Right forelimb (tissue), 1 donor: ENCODE data around the gene IL17RD.
A peak's percentile ranks its signal among the peaks of the same experiment; 100 is the strongest.
"Not testable (repeated sequence)": the region's sequence is repeated elsewhere in the genome, so short reads cannot be mapped to it uniquely, and the experiment has no call there.

Source experiments
- DNase-seq: peaks from one replicate; pipeline ENCODE4 v3.0.0-alpha.2; 2018

IL17RD gene

DNA sequence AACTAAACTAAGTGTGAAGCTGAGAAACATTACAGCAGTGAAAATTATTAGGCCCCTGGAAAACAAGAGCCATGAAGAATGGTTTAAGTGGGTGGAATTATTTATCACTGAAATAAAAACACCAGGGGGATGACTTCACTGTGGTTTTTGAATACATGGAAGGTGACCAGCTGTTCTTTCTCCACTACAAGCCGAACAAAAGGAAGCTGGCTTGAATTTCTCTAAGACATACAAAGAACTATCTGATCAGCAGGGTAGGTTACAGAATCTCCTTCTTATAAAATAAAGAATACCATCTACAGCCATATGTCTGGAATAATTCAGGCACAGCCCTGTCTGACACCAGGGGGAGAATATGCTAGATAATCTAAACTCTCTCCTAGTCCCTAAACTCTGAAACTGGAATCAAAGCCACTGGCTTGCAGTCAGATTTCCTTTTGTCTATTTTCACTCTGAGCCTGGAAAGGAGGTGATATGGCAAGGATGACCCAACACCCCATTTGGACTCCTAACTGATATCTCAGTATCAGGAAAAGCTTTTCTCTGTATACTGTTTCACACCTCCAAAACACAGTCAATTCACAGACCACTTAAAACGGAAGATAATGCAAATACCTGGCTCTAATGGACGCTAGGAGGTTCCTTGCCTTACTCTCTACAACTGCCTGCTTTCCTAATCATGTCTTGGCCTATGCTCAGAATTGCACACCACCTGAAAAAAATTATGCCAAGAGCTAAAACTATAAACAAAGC is 73.5 kb downstream of the IL17RD start:
- no peak for DNase-seq

DNA sequence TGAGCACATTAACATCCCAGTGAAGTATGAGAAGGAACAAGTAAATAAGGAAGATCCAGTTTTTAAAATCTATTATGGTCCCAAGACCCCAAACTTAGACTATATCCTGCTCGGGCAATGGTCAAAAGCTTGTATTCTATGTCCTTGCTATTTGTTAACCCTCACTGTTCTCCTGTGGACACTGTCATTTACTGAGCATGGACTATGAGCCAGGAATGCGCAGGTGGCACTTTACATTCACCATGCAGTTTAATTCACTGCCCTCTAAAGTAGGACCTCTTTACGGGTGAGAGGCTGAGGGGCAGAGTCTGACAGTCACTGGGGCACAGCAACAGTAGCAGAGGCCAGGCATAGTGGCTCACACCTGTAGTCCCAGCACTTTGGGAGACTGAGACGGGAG is 76.1 kb downstream of the IL17RD start:
- DNase-seq, result no peak

DNA sequence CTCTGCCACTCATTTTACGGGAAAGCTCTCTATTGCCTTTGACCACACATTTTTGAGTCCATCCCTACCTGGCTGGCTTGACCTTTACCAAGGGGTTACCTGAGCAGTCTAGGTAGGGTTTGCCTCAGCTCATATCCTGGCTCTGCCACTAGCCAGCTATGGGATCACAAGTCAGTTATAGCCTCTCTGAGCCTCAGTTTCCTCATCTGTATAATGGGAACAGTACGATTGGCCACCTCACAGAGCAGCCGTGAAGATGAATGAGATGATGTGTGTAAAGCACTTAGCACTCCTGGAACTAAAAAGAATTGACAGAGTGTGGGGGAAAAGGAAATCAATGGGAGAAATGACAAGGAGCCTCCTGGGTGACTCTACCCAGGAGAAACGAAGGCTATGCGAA is 76.7 kb downstream of the IL17RD start:
- DNase-seq, result no peak

- DNase-seq, result no peak
Measured at GRCh38 chr3:57087361-57088092, 77.6 kb downstream of the IL17RD start.

GRCh38 chr3:57086201-57086600 is 79.0 kb downstream of the IL17RD start:
- DNase-seq, result no peak

DNA sequence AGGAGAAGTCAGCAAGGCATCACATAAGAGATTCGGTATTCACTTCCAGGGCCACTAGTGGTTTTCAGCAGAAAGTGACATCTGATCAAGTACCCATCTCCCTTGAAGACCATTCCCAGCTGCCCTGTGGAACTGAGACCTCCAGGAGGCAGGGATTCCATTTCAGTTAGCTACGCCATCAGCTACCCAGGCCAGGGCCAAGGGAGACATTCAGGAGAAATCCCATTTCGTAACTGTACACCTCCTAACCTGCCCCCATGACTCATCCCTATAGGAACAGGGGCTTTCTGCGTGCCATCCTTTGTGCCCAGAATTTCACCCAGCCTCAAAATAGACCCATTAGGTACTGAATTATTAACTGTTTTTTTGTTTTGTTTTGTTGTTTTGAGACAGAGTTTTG is 79.9 kb downstream of the IL17RD start:
- DNase-seq, result no peak

GRCh38 chr3:57083266-57083995 is 81.7 kb downstream of the IL17RD start:
- DNase-seq, result not testable (repeated sequence)

- DNase-seq, result no peak
Measured at GRCh38 chr3:57082481-57082880, 82.7 kb downstream of the IL17RD start.

GRCh38 chr3:57081173-57081572 is 84.0 kb downstream of the IL17RD start:
- DNase-seq, result no peak

DNA sequence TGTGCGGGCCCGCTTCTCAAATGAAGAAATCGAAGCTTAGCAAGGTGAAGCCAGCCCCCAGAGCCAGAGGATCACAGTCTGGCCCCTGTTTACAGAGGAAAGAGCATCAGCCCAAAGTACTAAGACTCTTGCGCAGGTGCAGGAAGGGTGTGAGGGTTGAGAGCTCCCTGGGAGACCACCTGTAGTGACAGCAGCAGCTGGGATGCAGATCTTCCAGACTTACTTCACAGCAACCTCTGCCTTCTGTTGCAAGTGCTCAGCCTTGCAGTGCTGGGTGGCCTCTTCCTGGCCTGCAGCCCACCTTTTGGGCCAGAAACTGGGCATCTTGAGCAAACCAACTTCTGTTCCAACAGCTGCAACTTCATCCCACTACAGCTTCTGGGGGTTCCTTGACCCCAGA is 85.0 kb downstream of the IL17RD start:
- no peak for DNase-seq

DNA sequence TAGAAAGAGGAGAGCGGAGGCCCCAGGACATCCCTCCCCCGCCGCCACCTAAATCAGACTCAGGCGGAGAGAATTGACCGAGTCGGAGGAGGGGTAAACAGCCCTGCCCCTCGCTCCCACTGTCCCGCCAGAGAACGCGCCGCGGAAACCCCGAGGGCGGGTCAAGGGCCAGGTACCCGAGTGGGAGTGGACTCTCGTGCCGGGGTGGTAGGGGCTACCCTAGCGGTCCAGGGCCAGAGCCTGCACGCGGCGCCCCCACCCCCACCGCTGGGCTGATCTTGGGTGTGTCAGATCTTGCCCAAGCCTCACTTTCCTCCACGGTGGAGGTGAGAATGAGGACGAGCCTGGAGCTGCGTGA is 85.7 kb downstream of the IL17RD start:
- no peak for DNase-seq

GRCh38 chr3:57078635-57079473 is 86.3 kb downstream of the IL17RD start:
- DNase-seq, result peak; percentile 84

DNA sequence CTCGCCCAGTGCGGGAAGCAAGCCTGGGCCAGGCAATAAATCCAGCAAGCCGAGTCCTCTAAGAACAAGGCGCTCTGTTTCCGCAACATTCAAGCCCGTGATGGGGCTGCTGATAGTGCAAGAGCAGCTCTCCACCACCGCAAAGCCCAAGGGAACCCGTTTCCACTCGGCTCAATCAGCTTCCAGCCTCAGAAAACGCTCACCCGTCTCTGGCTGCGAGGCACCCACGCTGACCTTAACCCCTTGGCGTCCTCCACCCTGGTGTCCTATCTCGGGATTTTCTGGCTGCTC is 86.9 kb downstream of the IL17RD start:
- peak; percentile 64 for DNase-seq

- DNase-seq, result no peak
Measured at GRCh38 chr3:57077630-57078343, 87.4 kb downstream of the IL17RD start.

GRCh38 chr3:57076422-57076951 is 88.7 kb downstream of the IL17RD start:
- no peak for DNase-seq

- no peak for DNase-seq
Measured at GRCh38 chr3:57074135-57074534, 91.0 kb downstream of the IL17RD start.

GRCh38 chr3:57073628-57074027 is 91.5 kb downstream of the IL17RD start:
- DNase-seq, result no peak

GRCh38 chr3:57069503-57069902 is 95.7 kb downstream of the IL17RD start:
- DNase-seq, result no peak

- DNase-seq, result peak; percentile 64
Measured at GRCh38 chr3:57068437-57069089, 96.6 kb downstream of the IL17RD start.

DNA sequence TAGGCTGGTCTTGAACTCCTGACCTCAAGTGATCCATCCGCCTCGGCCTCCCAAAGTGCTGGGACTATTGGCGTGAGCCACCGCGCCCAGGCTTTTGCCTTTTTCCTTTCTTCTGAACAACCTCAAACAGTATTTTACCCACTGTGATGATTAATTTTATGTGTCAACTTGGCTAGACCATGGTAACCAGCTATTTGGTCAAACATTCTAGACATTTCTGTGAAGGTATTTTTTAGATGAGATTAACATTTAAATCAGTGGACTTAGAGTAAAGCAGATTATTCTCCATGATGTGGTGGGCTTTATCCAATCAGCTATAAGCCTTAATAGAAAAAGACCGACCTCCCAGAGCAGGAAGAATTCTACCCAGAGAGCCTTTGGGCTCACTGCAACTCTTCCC is 98.7 kb downstream of the IL17RD start:
- DNase-seq, result no peak

GRCh38 chr3:57065588-57065987 is 99.6 kb downstream of the IL17RD start:
- DNase-seq, result no peak

DNA sequence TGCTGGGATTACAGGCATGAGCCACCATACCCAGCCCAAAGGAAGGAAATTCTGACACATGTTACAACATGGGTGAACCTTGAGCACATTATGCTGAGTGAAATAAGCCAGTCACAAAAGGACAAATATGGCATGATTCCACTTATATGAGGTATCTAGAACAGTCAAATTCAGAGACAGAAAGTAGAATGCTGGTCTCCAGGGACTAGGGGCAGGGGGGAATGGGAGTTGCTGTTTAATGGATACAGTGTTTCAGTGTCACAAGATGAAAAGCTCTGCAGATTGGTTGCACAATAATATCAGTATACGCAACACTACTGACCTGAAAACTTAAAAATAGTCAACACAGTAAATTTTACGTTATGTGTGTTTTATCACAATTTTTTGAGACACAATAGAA is 100.6 kb downstream of the IL17RD start:
- DNase-seq, result no peak
